HL-60/S4 treated with retinoic acid at 250 ng/mL for 4 days and 3 days (cell line): ENCODE results near the gene COX6B2.

ENCODE experiments used
- in situ Hi-C: fragments of 300-500 bp; cut with MboI; formaldehyde crosslinking; loops from 2 replicates; pipeline ENCODE4 v1.7.0; 2022; ENCODE audit warnings: low sequenced_read_pairs

COX6B2 gene

DNA sequence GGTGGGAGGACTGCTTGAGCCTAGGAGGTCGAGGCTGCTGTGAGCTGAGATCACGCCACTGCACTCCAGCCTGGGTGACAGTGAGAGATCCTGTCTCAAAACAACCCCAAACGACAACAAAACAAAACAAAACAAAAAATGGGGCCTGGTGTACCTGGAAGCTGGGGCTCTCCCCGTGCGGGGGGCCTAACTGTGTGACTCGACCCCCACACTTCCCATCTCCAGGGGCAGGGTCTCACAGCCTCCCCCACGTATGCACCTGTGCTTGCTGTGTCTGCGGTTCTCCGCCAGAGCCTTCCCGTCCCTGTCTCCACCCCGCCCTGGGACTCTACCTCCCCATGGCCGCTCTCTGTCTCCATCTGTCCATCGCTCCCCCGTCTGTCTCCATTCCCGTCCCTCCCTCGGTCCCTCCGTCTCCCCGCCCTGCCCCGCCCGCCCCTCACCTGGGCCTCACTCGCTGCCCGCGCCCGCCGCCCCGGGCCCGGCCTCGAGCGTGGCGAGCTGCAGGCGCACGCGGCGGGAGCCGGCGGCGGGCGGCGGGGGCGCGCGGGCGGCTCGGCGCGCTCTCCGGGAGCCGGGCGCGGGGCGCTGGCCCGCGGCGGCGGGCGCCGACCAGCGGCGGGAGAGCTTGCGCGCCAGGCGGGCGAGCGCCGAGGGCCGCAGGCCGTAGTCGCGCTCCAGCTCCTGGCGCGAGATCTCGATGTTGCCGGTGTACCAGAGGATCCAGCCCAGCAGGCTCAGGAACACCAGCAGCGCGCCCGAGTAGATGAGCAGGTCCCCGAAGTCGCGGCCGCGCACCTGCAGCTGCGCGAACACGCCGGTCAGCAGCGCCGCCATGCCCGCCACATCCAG is 29.0 kb upstream of the COX6B2 start:
- in situ Hi-C loops: no loop called here

- in situ Hi-C loops: no loop called here
Observed at GRCh38 chr19:55382522-55383054, 28.1 kb upstream of the COX6B2 start.

DNA sequence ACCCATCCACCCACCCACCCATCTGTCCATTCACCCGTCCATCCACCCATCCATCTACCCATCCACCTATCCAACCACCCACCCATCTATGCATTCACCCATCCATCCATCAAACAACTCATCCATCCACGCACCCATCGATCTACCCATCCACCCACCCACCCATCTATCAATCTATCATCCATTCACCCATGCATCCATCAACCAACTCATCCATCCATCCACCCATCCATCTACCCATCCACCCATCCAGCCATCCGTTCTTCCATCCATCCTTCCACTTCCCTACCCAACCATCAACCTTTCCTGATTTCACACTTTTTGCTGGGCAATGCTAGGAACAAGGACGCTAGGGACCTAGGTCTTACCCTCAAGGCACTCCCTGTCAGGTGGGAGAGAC is 27.5 kb upstream of the COX6B2 start:
- in situ Hi-C loops: no loop called here

- in situ Hi-C loops: no loop called here
Observed at GRCh38 chr19:55379174-55379573, 24.7 kb upstream of the COX6B2 start.

- in situ Hi-C loops: no loop called here
Observed at GRCh38 chr19:55377356-55378131, 23.0 kb upstream of the COX6B2 start.

DNA sequence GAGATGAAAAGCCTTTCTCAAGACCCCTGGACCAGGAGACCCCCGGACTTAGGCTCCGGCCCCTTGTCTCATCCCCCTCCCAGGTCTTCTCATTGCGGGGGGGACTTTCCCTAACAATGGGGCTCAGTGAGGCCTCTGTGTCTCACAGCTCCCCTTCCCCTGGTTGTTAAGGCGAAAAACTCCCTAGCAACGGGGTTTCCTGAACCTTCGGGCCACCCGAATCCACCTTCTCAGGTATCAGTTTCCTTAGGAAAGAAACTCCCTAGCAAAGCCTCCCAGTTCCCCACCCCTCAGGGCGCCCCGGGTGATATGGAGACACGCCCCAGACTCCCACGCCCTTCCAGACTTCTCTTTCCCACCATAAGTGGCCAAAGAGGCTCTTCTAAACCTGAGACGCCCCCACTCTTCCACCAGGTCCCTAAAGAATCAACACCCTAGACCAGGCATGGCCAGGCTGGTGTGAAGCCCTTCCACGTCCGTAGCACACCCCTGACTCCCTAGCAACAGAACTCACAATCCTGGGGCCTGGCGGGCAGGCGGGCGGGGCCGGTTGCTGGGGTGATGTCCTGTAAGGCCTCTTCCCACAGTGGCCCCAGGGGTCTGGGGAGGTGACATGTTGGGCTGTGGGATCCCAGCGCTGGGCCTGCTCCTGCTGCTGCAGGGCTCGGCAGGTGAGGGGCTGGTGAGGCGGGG is 21.9 kb upstream of the COX6B2 start, which contains the start of gene TMEM190:
Gene TMEM190 (plus strand): TSS at position 586 of the 693 bp plus-strand sequence. CDS start 28 bp downstream, at position 614.
- in situ Hi-C loops: no loop called here

GRCh38 chr19:55373993-55374757 is 19.7 kb upstream of the COX6B2 start:
- in situ Hi-C loops: no loop called here

DNA sequence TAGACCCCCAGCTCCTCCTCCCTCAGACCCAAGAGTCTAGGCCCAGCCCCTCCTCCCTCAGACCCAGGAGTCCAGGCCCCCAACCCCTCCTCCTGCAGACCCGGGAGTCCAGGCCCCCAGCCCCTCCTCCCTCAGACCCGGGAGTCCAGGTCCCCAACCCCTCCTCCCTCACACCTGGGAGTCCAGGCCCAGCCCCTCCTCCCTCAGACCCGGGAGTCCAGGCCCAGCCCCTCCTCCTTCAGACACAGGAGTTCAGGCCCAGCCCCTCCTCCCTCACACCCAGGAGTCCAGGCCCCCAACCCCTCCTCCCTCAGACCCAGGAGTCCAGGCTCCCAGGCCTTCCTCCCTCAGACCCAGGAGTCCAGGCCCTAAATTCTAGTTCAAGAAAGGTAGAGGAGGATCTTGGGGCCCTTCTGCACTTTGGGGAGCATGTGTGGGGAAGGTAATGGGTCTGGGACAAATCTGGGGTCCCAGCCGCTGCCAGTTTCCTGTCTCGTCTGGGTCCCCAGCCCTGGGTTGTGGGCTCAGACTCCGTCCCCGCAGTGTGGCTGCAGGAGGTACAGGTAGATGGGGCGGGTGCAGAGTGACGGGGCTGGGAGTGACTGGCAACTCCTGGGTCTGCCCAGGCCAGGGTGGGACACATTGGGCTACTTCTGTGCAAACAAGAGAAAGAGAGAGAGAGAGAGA is 18.9 kb upstream of the COX6B2 start:
- in situ Hi-C loops: no loop called here

DNA sequence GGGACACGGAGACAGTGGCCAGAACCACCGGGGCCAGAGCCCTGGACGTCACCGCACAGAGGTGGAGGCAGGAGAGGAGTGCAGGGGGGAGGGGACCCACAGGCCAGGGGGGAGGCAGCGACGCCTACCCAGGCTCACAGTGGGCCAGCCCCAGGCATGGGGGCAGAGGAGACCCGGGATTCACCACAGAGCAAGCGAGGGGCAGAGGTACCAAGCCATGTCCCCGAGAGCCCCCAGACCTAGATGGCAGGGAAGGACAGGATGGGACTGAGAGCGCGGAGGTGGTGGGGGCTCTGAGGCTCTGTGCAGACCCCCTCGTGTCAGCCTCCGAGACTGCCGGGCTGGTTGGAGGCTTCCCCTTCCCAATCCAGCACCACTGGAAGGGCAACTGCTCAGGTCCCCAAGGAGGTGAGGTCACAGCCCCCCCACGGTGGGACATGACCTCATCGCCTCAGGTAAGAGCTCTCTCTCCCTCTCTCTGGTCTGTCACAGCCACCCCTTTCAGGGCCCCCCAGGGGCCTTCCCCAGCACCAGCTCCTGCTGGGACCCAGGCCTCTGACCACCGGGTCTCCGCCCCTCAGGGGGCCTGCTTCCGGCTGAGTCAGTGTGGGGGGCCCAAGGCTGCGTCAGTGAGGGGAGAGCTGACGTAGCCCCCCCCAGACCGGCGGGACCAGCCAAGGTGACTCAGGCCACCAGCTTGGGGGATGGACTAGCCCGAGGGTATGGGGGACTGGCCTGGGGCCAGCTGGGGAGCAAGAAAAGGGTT is 18.0 kb upstream of the COX6B2 start:
- in situ Hi-C loops: no loop called here

DNA sequence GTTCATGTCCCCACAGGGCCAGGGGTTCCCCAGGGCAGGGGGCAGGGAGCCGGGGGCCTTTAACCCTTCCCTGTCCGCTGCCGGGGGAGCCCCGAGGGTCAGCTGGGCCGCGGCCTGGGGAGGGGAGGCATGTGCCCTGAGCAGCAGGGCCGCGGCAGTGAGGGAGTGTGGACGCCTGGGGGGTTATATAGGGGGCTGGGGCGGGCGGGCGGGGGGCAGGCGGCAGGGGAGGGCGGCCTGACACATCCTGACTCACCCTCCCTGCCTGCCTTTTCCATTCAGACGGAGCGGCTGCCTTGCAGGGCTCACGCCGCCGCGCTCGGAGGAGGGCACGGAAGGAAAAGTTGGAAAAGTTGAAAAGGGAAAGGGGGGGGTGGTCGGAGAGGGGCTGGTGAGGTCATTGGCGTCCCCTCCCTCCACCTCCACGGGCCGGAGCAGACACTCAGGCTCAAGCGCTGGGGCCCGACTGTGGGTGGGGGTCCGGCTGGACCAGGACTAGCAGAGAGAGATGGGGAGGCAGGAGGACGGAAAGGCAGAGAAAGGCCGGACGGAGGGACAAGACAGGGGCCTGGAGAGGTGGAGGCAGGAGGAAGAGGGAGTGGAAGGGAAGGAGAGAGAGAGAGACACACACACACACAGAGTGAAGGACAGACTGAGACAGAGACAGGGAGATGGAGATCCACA is 15.9 kb upstream of the COX6B2 start, which contains the start of gene IL11:
Gene IL11 (minus strand): TSS at position 159 of the 684 bp plus-strand sequence. CDS start 153 bp downstream, at position 6.
- in situ Hi-C loops: no loop called here

- in situ Hi-C loops: no loop called here
Observed at GRCh38 chr19:55369653-55370304, 15.3 kb upstream of the COX6B2 start.

DNA sequence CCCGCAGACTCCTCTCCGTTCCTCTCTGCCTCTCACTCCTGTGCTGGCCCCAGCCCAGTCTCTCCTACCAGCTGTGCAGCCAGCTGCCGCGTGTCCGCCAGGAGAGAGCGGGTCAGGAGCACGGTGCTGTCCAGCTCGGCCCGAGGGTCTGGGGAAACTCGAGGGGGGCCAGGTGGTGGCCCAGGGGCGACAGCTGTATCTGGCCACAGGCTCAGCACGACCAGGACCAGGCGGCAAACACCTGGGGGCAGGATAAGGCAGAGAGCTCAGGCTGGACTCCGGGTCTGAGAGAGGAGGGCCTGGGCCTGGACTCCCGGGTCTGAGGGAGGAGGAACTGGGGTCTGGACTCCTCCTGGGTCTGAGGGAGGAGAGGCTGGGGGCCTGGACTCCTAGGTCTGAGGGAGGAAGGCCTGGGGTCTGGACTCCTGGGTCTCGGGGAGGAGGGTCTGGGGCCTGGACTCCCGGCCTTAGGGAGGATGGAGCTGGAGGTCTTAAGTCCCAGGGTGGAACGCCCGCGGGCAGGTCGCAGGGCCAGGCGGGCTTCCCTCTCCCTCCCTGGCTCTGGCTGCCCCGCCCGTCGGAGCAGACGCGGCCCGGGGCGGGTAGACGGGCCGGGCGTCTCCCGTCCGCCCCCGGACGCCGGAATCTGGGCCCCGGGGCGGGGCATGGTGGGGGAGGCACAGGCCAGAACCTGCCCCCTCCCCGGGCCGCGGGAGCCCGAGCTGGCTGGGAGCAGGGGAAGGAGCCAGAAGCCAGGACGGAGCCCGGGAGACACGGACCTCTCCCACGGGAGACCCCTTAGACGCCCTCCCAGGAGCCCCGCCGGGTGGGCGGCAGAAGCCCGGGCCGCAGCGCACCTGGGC is 14.4 kb upstream of the COX6B2 start:
- in situ Hi-C loops: no loop called here

DNA sequence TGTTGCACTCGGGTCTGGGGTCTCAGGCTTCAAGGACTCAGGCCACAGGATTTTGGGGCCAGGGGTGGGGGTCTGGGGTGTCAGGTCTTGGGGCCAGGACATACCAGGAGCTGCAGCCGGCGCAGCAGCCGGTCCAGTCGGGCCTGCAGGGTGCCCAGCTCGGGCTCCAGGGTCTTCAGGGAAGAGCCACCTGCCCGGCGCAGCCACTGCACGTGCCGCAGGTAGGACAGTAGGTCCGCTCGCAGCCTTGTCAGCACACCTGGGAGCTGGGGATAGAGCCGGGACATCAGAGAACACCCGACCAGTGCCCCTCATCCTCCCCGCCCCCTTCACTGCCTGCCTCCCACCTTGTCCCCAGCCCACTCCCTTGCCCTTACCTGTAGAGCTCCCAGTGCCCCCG is 13.6 kb upstream of the COX6B2 start:
- in situ Hi-C loops: no loop called here

DNA sequence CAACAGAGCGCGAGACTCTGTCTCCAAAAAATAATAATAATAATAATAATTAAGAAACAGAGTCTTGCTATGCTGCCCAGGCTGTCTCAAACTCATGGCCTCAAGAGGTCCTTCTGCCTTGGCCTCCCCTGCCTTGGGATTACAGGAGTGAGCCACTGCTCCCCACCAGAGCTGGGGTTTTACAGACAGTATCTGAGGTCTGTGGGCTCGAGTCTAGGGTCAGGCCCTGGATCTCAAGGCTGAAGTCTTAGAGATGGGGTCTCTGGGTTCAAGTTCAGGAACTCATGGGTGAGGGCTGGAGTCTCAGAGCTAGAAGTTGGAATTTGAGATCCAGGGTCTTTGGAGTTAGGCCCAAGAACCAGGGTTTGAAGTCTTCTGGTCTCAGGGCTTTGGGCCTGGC is 12.3 kb upstream of the COX6B2 start:
- in situ Hi-C loops: no loop called here

GRCh38 chr19:55365964-55366363 is 11.4 kb upstream of the COX6B2 start:
- in situ Hi-C loops: no loop called here

DNA sequence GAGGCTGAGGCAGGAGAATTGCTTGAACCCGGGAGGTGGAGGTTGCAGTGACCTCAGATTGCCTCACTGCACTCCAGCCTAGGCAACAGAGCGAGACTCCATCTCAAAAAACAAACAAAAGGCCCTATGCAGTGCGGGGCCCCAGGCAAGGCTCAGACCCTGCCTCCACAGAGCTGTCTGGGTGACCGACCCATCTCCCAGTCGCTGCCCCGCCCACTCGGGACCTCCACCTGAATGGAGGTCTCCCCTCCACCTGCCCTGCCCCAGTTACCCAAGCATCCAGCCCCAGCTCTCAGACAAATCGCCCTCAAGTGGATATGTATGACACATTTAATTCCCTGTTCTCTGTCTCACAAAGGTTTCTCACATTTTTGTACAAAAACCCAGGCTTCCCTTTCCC is 10.7 kb upstream of the COX6B2 start:
- in situ Hi-C loops: no loop called here
